Transverse colon (tissue), 4 donors: ENCODE measurements around the gene PKD1. TPM values are rescaled to one million over a fixed set of nuclear protein-coding genes. Genes with fewer than 3 reads are reported as not detected.

ENCODE experiments used
- DNase-seq: peaks from one replicate; pipeline ENCODE4 v3.0.0-alpha.2; 2019
- H3K27ac ChIP-seq, 4 donors: fragments of 200-600 bp; sonication (generic); 2 replicates each; pipeline ENCODE4 v1.5.1; 2016 to 2018; ENCODE audit warnings: inconsistent platforms in 4 of 4
- H3K27me3 ChIP-seq: fragments of 200-600 bp; sonication (generic); 2 replicates; pipeline ENCODE4 v1.5.1; 2017; ENCODE audit warnings: inconsistent platforms
- H3K36me3 ChIP-seq, 4 donors: fragments of 200-600 bp; sonication (generic); 2 replicates each; pipeline ENCODE4 v1.5.1; 2017 to 2019; ENCODE audit warnings: inconsistent platforms in 4 of 4
- H3K4me1 ChIP-seq, 4 donors: fragments of 200-600 bp; sonication (generic); 2 replicates each; pipeline ENCODE4 v1.5.1; 2017 to 2020; ENCODE audit warnings: inconsistent platforms in 4 of 4
- H3K4me3 ChIP-seq, 4 donors: fragments of 200-600 bp; sonication (generic); 1 replicate in 1 of 4; 2 replicates in 3 of 4; pipeline versions ENCODE4 v1.5.1 to v1.6.1; 2017 to 2019; ENCODE audit warnings: inconsistent platforms in 4 of 4
- H3K9me3 ChIP-seq, 2 donors: fragments of 200-600 bp; sonication (generic); 2 replicates each; pipeline ENCODE4 v1.5.1; 2017 to 2019; ENCODE audit warnings: inconsistent platforms in 2 of 2
- CTCF ChIP-seq, 5 experiments: fragments of 200-600 bp in 3 of 5; fragments of 450-650 bp in 2 of 5; sonication (generic) in 3 of 5; IDR thresholded peaks; 1 replicate in 2 of 5; 2 replicates in 3 of 5; pipeline ENCODE4 v1.5.1; 2016 to 2017; ENCODE audit warnings: antibody characterized with exemption in 5 of 5, inconsistent platforms in 3 of 5, mild to moderate bottlenecking in 2 of 5, moderate library complexity in 1 of 5
- EP300 ChIP-seq: sonication (generic); formaldehyde crosslinking; IDR thresholded peaks from one replicate; pipeline ENCODE4 v1.6.1; 2017; ENCODE audit warnings: antibody characterized with exemption, low read depth
- POLR2A ChIP-seq: fragments of 450-650 bp; IDR thresholded peaks from one replicate; pipeline ENCODE4 v1.6.1; 2016; ENCODE audit warnings: antibody characterized with exemption, mild to moderate bottlenecking, moderate library complexity
- POLR2AphosphoS5 ChIP-seq, 3 donors: sonication (generic); formaldehyde crosslinking; IDR thresholded peaks; one replicate each; pipeline ENCODE4 v1.6.1; 2016; ENCODE audit warnings: antibody characterized with exemption in 3 of 3
- WGBS, 2 donors: methylation state at CpG; one replicate each; pipeline ENCODE4 v1.1.5; 2018; ENCODE audit warnings: low coverage in 1 of 2; 5-methylcytosine and 5-hydroxymethylcytosine counted together
- in situ Hi-C, 4 donors: fragments of 200-750 bp; cut with MboI; loops; one replicate each; pipeline versions ENCODE4 v1.15.0 to v1.15.1; 2017; ENCODE audit warnings: low sequenced_read_pairs in 3 of 4, low pct_ligation_motif_present in 1 of 4, low pct_unique_long_range_greater_than_20kb in 1 of 4
- intact Hi-C: fragments of 100-400 bp; cut with DNase I; formaldehyde crosslinking; loops from one replicate; pipeline ENCODE4 v1.15.1; 2023; ENCODE audit warnings: low total_unique reads
- total RNA-seq, 4 donors: library from RNA; depleted of rRNA; stranded (reverse); fragments of >200 nt; gene quantifications; one replicate each; pipeline ENCODE4 v1.1.0, GENCODE V29; 2016

PKD1 gene
- total RNA-seq, 4 donors from 2014 or later = 131 to 1,015 (median 289) TPM

- DNase-seq = no peak
- Histone ChIP-seq H3K36me3 (peaks cover 0 to 18% (median 4%) of the 10 kb centered on the region in 4 donors), H3K27me3 (no peaks in the 10 kb centered on the region), H3K9me3 (no peaks in the 10 kb centered on the region), H3K27ac (peak overlapping the region; percentile 85 to 93 (median 90)), H3K4me3 (no peak overlapping the region), H3K4me1 (peaks cover 4 to 39% (median 27%) of the 10 kb centered on the region in 4 donors)
- in situ Hi-C loops = no loop called here
- intact Hi-C loops = no loop called here
- no peak for TF ChIP-seq POLR2A
- no peak for TF ChIP-seq POLR2AphosphoS5 (IDR thresholded peaks at IDR 0.05)
- no peak for TF ChIP-seq EP300
- no peak for TF ChIP-seq CTCF (IDR thresholded peaks at IDR 0.05)
- 84% methylated on average over 13 of the region's 13 CpGs; no CpG with 5 or more reads in 1 of the 2 donors for WGBS, 2 donors
Measured at GRCh38 chr16:2092866-2093265, 42.8 kb downstream of the PKD1 start.

- DNase-seq = peak; percentile 81
- no peaks in the 10 kb centered on the region for H3K9me3 ChIP-seq
- WGBS, 2 donors = 59% methylated on average over 16 of the region's 16 CpGs; no CpG with 5 or more reads in 1 of the 2 donors
- H3K27me3 ChIP-seq = no peaks in the 10 kb centered on the region
- peaks cover 4 to 40% (median 29%) of the 10 kb centered on the region in 4 donors for H3K4me1 ChIP-seq
- peak overlapping the region in 2 of 4 donors; percentile 43 to 45 for H3K4me3 ChIP-seq
- H3K36me3 ChIP-seq = peaks cover 0 to 17% (median 4%) of the 10 kb centered on the region in 4 donors
- H3K27ac ChIP-seq = peak overlapping the region; percentile 85 to 93 (median 90)
- intact Hi-C loops (no loop called here), in situ Hi-C loops (no loop called here)
- peak; percentile 10 for TF ChIP-seq POLR2A
- no peak for TF ChIP-seq EP300
- peak in 1 of 3 donors; percentile 49 for TF ChIP-seq POLR2AphosphoS5 (IDR thresholded peaks at IDR 0.05)
Measured at GRCh38 chr16:2092256-2092620, 43.5 kb downstream of the PKD1 start.

- Histone ChIP-seq H3K27me3 (no peaks in the 10 kb centered on the region), H3K4me3 (peak overlapping the region in 3 of 4 donors; percentile 25 to 45 (median 43)), H3K27ac (peak overlapping the region; percentile 85 to 93 (median 90)), H3K36me3 (peaks cover 0 to 12% (median 4%) of the 10 kb centered on the region in 4 donors), H3K4me1 (peaks cover 4 to 40% (median 29%) of the 10 kb centered on the region in 4 donors), H3K9me3 (no peaks in the 10 kb centered on the region)
- peak; percentile 31 for DNase-seq
- intact Hi-C loops (no loop called here), in situ Hi-C loops (no loop called here)
- WGBS, 2 donors = 60% methylated on average over 43 of the region's 49 CpGs; no CpG with 5 or more reads in 1 of the 2 donors
- TF ChIP-seq CTCF (IDR thresholded peaks at IDR 0.05) (no peak), POLR2A (peak; percentile 15), POLR2AphosphoS5 (IDR thresholded peaks at IDR 0.05) (peak in 1 of 3 donors; percentile 26)
Measured at GRCh38 chr16:2091547-2092255, 44.0 kb downstream of the PKD1 start.

- Histone ChIP-seq H3K4me1 (peaks cover 4 to 40% (median 29%) of the 10 kb centered on the region in 4 donors), H3K9me3 (no peaks in the 10 kb centered on the region), H3K4me3 (peak overlapping the region in 3 of 4 donors; percentile 25 to 45 (median 43)), H3K36me3 (peaks cover 0 to 9% (median 3%) of the 10 kb centered on the region in 4 donors), H3K27me3 (no peaks in the 10 kb centered on the region), H3K27ac (peak overlapping the region; percentile 88 to 93 (median 90))
- peak in 4 of 5 experiments; percentile 25 to 73 (median 32) for TF ChIP-seq CTCF (IDR thresholded peaks at IDR 0.05)
- TF ChIP-seq EP300 = no peak
- TF ChIP-seq POLR2AphosphoS5 (IDR thresholded peaks at IDR 0.05) = peak in 2 of 3 donors; percentile 13 to 80
- TF ChIP-seq POLR2A = peak; percentile 52
- 75% methylated on average over 59 of the region's 101 CpGs; no CpG with 5 or more reads in 1 of the 2 donors for WGBS, 2 donors
- intact Hi-C loops = no loop called here
- in situ Hi-C loops = no loop called here
- DNase-seq = peak; percentile 93
Measured at GRCh38 chr16:2090777-2091546, 44.7 kb downstream of the PKD1 start.
